WTC11 (cell line): ENCODE results near the gene SLC11A2.

Source experiments
- TF ChIP-seq, protein P1 (sequence below): sonication (generic); formaldehyde crosslinking; IDR thresholded peaks from 2 replicates; pipeline ENCODE4 v1.8.0; 2022; ENCODE audit warnings: mild to moderate bottlenecking, missing genetic modification reagents
- TF ChIP-seq, protein P2 (sequence below): sonication (generic); formaldehyde crosslinking; IDR thresholded peaks from 2 replicates; pipeline ENCODE4 v1.8.0; 2022; ENCODE audit warnings: mild to moderate bottlenecking, missing genetic modification reagents
- TF ChIP-seq, protein P3 (sequence below): sonication (generic); formaldehyde crosslinking; conservative IDR thresholded peaks from 2 replicates; pipeline ENCODE4 v1.8.1; 2023; ENCODE audit warnings: mild to moderate bottlenecking, low read depth, missing genetic modification reagents, moderate library complexity
- TF ChIP-seq, protein P4 (sequence below): fragments of 200-600 bp; IDR thresholded peaks from 2 replicates; pipeline ENCODE4 v1.8.0; 2022; ENCODE audit warnings: antibody characterized with exemption

DNA sequence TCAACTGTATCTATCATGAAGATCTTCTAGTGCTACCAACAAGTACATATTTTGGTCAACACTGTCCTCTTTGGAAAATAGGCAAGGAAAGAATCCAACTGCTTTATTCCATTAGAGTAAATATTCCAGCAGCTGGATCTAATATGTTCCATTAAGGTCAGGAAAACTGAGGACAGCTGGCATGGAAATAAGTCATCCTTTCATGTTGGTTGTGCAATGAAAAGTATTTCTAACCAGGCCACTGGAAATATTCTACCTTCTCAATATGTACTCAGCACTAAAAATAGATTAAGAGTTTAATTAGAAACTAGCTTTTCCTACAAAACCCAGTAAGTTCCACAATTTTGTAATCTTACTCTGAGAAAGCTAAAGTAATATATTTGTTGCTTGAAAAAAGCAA is 54.2 kb downstream of the SLC11A2 start:
- TF ChIP-seq, protein P1, sequence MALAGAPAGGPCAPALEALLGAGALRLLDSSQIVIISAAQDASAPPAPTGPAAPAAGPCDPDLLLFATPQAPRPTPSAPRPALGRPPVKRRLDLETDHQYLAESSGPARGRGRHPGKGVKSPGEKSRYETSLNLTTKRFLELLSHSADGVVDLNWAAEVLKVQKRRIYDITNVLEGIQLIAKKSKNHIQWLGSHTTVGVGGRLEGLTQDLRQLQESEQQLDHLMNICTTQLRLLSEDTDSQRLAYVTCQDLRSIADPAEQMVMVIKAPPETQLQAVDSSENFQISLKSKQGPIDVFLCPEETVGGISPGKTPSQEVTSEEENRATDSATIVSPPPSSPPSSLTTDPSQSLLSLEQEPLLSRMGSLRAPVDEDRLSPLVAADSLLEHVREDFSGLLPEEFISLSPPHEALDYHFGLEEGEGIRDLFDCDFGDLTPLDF (CRISPR knock-in tag) = no peak
- TF ChIP-seq, protein P2, sequence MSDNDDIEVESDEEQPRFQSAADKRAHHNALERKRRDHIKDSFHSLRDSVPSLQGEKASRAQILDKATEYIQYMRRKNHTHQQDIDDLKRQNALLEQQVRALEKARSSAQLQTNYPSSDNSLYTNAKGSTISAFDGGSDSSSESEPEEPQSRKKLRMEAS (CRISPR knock-in tag) = no peak
- TF ChIP-seq, protein P3, sequence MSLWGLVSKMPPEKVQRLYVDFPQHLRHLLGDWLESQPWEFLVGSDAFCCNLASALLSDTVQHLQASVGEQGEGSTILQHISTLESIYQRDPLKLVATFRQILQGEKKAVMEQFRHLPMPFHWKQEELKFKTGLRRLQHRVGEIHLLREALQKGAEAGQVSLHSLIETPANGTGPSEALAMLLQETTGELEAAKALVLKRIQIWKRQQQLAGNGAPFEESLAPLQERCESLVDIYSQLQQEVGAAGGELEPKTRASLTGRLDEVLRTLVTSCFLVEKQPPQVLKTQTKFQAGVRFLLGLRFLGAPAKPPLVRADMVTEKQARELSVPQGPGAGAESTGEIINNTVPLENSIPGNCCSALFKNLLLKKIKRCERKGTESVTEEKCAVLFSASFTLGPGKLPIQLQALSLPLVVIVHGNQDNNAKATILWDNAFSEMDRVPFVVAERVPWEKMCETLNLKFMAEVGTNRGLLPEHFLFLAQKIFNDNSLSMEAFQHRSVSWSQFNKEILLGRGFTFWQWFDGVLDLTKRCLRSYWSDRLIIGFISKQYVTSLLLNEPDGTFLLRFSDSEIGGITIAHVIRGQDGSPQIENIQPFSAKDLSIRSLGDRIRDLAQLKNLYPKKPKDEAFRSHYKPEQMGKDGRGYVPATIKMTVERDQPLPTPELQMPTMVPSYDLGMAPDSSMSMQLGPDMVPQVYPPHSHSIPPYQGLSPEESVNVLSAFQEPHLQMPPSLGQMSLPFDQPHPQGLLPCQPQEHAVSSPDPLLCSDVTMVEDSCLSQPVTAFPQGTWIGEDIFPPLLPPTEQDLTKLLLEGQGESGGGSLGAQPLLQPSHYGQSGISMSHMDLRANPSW = no peak
- TF ChIP-seq, protein P4, sequence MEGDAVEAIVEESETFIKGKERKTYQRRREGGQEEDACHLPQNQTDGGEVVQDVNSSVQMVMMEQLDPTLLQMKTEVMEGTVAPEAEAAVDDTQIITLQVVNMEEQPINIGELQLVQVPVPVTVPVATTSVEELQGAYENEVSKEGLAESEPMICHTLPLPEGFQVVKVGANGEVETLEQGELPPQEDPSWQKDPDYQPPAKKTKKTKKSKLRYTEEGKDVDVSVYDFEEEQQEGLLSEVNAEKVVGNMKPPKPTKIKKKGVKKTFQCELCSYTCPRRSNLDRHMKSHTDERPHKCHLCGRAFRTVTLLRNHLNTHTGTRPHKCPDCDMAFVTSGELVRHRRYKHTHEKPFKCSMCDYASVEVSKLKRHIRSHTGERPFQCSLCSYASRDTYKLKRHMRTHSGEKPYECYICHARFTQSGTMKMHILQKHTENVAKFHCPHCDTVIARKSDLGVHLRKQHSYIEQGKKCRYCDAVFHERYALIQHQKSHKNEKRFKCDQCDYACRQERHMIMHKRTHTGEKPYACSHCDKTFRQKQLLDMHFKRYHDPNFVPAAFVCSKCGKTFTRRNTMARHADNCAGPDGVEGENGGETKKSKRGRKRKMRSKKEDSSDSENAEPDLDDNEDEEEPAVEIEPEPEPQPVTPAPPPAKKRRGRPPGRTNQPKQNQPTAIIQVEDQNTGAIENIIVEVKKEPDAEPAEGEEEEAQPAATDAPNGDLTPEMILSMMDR = no peak
